Hepatocyte (in vitro differentiated cells): ENCODE results near the gene MAP4K2. TPM values are rescaled to one million over a fixed set of nuclear protein-coding genes. Genes with fewer than 3 reads are reported as not detected.

Source experiments
- DNase-seq: peaks from one replicate; pipeline ENCODE4 v3.0.0-alpha.2; 2016; ENCODE audit warnings: low spot score
- H2AFZ ChIP-seq: fragments of 200-600 bp; sonication (generic); 2 replicates; pipeline ENCODE4 v1.6.0; 2016; ENCODE audit warnings: antibody characterized with exemption, mild to moderate bottlenecking
- H3K27ac ChIP-seq: fragments of 200-600 bp; sonication (generic); 2 replicates; pipeline ENCODE4 v1.5.1; 2016; ENCODE audit warnings: mild to moderate bottlenecking
- H3K27me3 ChIP-seq: fragments of 200-600 bp; sonication (generic); 2 replicates; pipeline ENCODE4 v1.6.1; 2016
- H3K36me3 ChIP-seq: fragments of 200-600 bp; sonication (generic); replicated peaks from 2 replicates; pipeline ENCODE4 v1.5.1; 2016; ENCODE audit warnings: low read depth; ENCODE audit not compliant: insufficient read depth
- H3K4me1 ChIP-seq: fragments of 200-600 bp; sonication (generic); 2 replicates; pipeline ENCODE4 v1.5.1; 2016; ENCODE audit warnings: mild to moderate bottlenecking, moderate library complexity; ENCODE audit not compliant: insufficient read depth
- H3K4me2 ChIP-seq: fragments of 200-600 bp; sonication (generic); 2 replicates; pipeline ENCODE4 v1.6.0; 2016
- H3K4me3 ChIP-seq: fragments of 200-600 bp; sonication (generic); 2 replicates; pipeline ENCODE4 v1.5.1; 2016; ENCODE audit warnings: mild to moderate bottlenecking
- H3K79me2 ChIP-seq: fragments of 200-600 bp; sonication (generic); 2 replicates; pipeline ENCODE4 v1.6.0; 2017; ENCODE audit warnings: mild to moderate bottlenecking
- H3K9me2 ChIP-seq: fragments of 200-600 bp; sonication (generic); replicated peaks from 2 replicates; pipeline ENCODE4 v1.6.0; 2017; ENCODE audit warnings: mild to moderate bottlenecking; ENCODE audit not compliant: insufficient read depth
- H3K9me3 ChIP-seq: fragments of 200-600 bp; sonication (generic); 2 replicates; pipeline ENCODE4 v1.5.1; 2016; ENCODE audit warnings: low read depth, mild to moderate bottlenecking
- H4K20me1 ChIP-seq: fragments of 200-600 bp; sonication (generic); 2 replicates; pipeline ENCODE4 v1.6.0; 2016; ENCODE audit warnings: mild to moderate bottlenecking; ENCODE audit not compliant: insufficient read depth, poor library complexity, severe bottlenecking
- EZH2 ChIP-seq: fragments of 200-600 bp; sonication (generic); IDR thresholded peaks from 2 replicates; pipeline ENCODE4 v1.6.1; 2016; ENCODE audit warnings: antibody characterized with exemption, mild to moderate bottlenecking, borderline replicate concordance
- EZH2phosphoT487 ChIP-seq: fragments of 200-600 bp; sonication (generic); IDR thresholded peaks from one replicate; pipeline ENCODE4 v1.6.1; 2018; ENCODE audit warnings: antibody characterized with exemption, mild to moderate bottlenecking, low read depth, moderate library complexity; ENCODE audit not compliant: unreplicated experiment, severe bottlenecking
- WGBS: methylation state at CpG from one replicate; pipeline ENCODE4 v1.1.6; 2016; ENCODE audit warnings: low lambda C conversion rate; ENCODE audit errors: missing lambda C conversion rate; 5-methylcytosine and 5-hydroxymethylcytosine counted together
- polyA plus RNA-seq: library from polyadenylated mRNA; unstranded; fragments of >200 nt; fragmentation: Nextera tagmentation; extraction: Ambion mirVana; gene quantifications from 2 replicates; pipeline ENCODE4 v1.2.1, GENCODE V29; 2016
- total RNA-seq: library from RNA; depleted of rRNA; stranded (reverse); fragments of >200 nt; gene quantifications from 2 replicates; pipeline ENCODE4 v1.2.3, GENCODE V29; 2014
- TF ChIP-seq, protein P1 (sequence below): fragments of 200-600 bp; sonication (generic); IDR thresholded peaks from 2 replicates; pipeline ENCODE4 v1.5.1; 2016; ENCODE audit warnings: antibody characterized with exemption, mild to moderate bottlenecking; ENCODE audit not compliant: poor library complexity

The MAP4K2 gene
- total and polyA plus RNA-seq, 2 experiments from 2014 or later: 7.8 to 9.0 TPM

DNA sequence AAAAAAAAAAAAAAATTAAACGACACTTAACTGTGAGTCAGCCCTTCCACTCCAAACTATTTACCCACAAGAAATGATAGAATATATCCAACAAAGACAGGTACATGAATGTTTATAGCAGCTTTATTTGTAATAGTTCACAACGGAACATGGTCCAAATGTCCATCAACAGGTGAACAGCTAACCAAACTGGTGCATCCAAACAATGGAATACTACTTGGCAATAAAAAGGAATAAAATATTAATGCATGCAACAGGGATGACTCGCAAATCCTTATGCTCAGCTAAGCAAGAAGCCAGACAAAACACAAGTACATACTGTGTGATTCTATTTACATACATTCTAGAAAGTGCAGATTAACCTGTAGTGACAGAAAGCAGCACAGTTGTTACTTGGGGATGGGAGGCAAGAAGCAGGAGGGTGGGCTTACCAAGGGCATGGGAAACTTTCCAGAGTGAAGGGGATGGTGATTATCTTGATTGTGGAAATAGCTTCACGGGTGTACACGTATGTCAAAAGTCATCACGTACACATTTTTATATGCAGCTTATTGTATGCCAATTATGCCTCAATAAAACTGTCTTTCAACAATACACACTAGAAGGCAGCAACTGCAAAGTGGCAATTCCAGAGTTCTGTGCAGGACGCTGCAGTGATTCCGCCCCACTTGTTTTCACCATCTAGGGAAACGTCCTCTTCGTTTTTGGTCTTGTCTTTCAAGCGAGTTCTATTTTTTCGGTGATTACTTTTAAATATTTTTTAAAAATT is 18.0 kb downstream of the MAP4K2 start:
- WGBS: 93% methylated on average over 12 of the region's 12 CpGs
- H3K4me1 ChIP-seq: no peaks in the 10 kb centered on the region
- TF ChIP-seq EZH2 (no peak), EZH2phosphoT487 (no peak)
- TF ChIP-seq, protein P1, sequence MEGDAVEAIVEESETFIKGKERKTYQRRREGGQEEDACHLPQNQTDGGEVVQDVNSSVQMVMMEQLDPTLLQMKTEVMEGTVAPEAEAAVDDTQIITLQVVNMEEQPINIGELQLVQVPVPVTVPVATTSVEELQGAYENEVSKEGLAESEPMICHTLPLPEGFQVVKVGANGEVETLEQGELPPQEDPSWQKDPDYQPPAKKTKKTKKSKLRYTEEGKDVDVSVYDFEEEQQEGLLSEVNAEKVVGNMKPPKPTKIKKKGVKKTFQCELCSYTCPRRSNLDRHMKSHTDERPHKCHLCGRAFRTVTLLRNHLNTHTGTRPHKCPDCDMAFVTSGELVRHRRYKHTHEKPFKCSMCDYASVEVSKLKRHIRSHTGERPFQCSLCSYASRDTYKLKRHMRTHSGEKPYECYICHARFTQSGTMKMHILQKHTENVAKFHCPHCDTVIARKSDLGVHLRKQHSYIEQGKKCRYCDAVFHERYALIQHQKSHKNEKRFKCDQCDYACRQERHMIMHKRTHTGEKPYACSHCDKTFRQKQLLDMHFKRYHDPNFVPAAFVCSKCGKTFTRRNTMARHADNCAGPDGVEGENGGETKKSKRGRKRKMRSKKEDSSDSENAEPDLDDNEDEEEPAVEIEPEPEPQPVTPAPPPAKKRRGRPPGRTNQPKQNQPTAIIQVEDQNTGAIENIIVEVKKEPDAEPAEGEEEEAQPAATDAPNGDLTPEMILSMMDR: no peak
- no peak overlapping the region for H3K4me2 ChIP-seq
- no peak overlapping the region for H3K4me3 ChIP-seq
- H2AFZ ChIP-seq: no peak overlapping the region
- no peaks in the 10 kb centered on the region for H3K36me3 ChIP-seq
- no peaks in the 10 kb centered on the region for H3K27me3 ChIP-seq
- no peaks in the 10 kb centered on the region for H3K9me3 ChIP-seq
- H3K9me2 ChIP-seq: no peaks in the 10 kb centered on the region
- no peak overlapping the region for H3K27ac ChIP-seq
- H3K79me2 ChIP-seq: peaks cover 3% of the 10 kb centered on the region
- no peaks in the 10 kb centered on the region for H4K20me1 ChIP-seq
- no peak for DNase-seq

DNA sequence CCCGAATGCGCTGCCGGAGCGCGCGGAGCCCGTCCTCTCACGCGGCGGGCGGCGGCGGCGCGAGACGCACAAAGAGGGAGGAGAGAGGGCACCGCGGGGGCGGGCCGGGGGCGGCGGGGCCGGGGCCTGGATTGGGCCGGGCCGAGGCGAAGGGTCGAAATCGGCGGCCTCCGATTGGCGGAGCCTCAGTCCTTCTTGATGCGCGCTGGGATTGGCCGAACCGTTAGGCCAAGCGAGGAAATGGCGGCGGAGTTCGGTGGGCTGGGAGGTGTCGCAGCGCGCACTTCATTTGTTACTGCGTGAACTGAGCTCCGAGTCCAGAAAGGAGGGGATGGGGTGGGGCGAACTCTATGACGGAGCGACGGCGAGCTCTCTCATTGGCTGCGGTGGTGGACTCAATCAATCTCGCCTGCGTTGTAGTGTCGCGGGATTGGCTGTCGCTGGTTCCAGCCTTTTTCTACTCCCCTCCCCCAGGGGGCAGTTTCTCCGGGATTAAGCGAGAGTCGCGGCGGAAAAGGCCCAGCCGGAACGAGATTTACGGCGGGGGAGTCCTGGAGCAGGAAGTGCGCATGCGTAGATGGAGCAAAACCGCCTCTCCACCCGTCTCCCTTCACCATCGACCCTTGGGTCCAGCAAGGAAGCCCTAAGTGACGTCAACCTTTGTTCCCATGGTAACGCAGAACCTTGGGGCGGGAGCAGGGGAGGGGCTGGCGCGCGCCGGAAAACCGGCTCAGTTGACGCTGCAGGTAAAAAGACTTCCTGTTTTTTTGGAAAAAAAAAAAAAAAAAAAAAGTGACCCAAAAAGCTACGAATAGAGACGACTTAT is 24.3 kb downstream of the MAP4K2 start, which contains the start of gene SF1:
TSS of gene SF1 (minus strand) at position 70 of the 826 bp plus-strand sequence. CDS start 150 bp downstream, outside the sequence.
- DNase-seq: peak; percentile 100
- TF ChIP-seq, protein P1: no peak
- no peak for TF ChIP-seq EZH2phosphoT487
- no peak for TF ChIP-seq EZH2
- Histone ChIP-seq H3K36me3 (no peaks in the 10 kb centered on the region), H3K4me1 (peaks cover 15% of the 10 kb centered on the region), H3K9me2 (no peaks in the 10 kb centered on the region), H3K79me2 (peaks cover 45% of the 10 kb centered on the region), H2AFZ (peak within 1 kb of the TSS; percentile 70), H3K9me3 (no peaks in the 10 kb centered on the region), H3K27ac (peak within 1 kb of the TSS; percentile 98), H3K27me3 (no peaks in the 10 kb centered on the region), H3K4me3 (peak within 1 kb of the TSS; percentile 85), H3K4me2 (peak within 1 kb of the TSS; percentile 80), H4K20me1 (peaks cover 39% of the 10 kb centered on the region)
- under 1% methylated on average over 60 of the region's 80 CpGs for WGBS

DNA sequence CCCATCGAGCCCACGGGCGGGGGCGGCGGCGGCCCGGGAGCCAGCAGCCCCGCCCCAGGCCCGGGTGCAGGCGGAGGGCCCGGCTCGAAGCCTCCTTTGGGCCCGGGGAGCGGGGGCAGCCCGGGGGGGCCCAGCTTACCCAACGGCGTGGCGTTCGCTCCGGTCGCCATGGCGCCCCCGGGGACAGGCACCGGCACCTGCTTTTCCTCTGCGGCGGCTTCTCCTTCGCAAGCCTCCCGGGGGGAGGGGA is 24.9 kb downstream of the MAP4K2 start:
- DNase-seq: no peak
- no peak for TF ChIP-seq EZH2
- no peak for TF ChIP-seq EZH2phosphoT487
- TF ChIP-seq, protein P1: no peak
- H3K4me3 ChIP-seq: peak overlapping the region; percentile 80
- peak overlapping the region; percentile 50 for H3K4me2 ChIP-seq
- peaks cover 44% of the 10 kb centered on the region for H4K20me1 ChIP-seq
- H3K9me3 ChIP-seq: no peaks in the 10 kb centered on the region
- H2AFZ ChIP-seq: no peak overlapping the region
- H3K27ac ChIP-seq: peak overlapping the region; percentile 98
- peaks cover 51% of the 10 kb centered on the region for H3K79me2 ChIP-seq
- no peaks in the 10 kb centered on the region for H3K9me2 ChIP-seq
- peaks cover 15% of the 10 kb centered on the region for H3K4me1 ChIP-seq
- 17% methylated on average over 1 of the region's 28 CpGs for WGBS
- no peaks in the 10 kb centered on the region for H3K27me3 ChIP-seq
- no peaks in the 10 kb centered on the region for H3K36me3 ChIP-seq
